Activated CD8-positive, alpha-beta memory T cell treated with anti-CD3 and anti-CD28 coated beads, Interleukin-2, amount 50 U/mL, for 1 hour (primary cell): ENCODE measurements around the gene THBS1.

Experiments used
- DNase-seq: peaks from one replicate; pipeline ENCODE4 v3.0.0-alpha.2; 2020; ENCODE audit errors: extremely low read depth

The THBS1 gene

GRCh38 chr15:39631357-39631756 lies 50.5 kb downstream of the THBS1 start:
- no peak for DNase-seq

GRCh38 chr15:39638041-39638440 lies 57.2 kb downstream of the THBS1 start:
- no peak for DNase-seq

- DNase-seq, result no peak
These were observed 58.2 kb downstream of the THBS1 start for GRCh38 chr15:39639037-39639436.

GRCh38 chr15:39640665-39641064 lies 59.8 kb downstream of the THBS1 start:
- no peak for DNase-seq

- no peak for DNase-seq
These were observed 60.5 kb downstream of the THBS1 start for GRCh38 chr15:39641191-39641889.

- DNase-seq, result no peak
These were observed 61.2 kb downstream of the THBS1 start for GRCh38 chr15:39642011-39642640.

GRCh38 chr15:39643727-39644126 lies 62.8 kb downstream of the THBS1 start:
- no peak for DNase-seq

GRCh38 chr15:39644136-39644535 lies 63.3 kb downstream of the THBS1 start:
- no peak for DNase-seq

- no peak for DNase-seq
These were observed 64.5 kb downstream of the THBS1 start for GRCh38 chr15:39645138-39645975.

- DNase-seq, result no peak
These were observed 65.0 kb downstream of the THBS1 start for GRCh38 chr15:39645976-39646257.

GRCh38 chr15:39646425-39646824 lies 65.5 kb downstream of the THBS1 start:
- DNase-seq, result no peak
